ENCODE data around the gene ADI1.

DNA sequence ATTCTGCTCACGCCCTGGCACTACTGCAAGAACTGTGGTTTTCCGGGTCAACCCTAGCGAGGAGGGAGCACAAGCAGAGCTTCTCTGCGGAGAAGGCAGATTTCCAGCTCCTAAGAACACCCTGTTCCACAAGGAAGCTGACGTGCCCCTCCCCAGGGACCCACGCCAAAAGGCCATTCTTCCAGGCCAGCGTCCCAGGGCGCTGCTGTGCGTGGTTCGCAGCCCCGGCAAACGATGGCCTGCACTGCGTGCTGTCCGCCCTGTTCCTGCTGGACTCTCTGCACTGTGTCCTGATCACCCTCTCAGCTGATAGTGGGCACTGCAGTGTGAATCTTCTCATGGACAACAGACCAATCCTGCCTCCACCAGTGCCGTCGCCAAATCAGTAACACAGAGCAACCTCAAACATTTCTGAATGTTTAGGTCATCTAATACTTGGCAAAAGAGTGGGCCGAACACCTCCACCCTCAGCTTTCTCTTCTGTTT lies 49.1 kb downstream of the ADI1 start:
- no peak for TF ChIP-seq POLR2A (IDR thresholded peaks at IDR 0.05)
- TF ChIP-seq, protein P1, sequence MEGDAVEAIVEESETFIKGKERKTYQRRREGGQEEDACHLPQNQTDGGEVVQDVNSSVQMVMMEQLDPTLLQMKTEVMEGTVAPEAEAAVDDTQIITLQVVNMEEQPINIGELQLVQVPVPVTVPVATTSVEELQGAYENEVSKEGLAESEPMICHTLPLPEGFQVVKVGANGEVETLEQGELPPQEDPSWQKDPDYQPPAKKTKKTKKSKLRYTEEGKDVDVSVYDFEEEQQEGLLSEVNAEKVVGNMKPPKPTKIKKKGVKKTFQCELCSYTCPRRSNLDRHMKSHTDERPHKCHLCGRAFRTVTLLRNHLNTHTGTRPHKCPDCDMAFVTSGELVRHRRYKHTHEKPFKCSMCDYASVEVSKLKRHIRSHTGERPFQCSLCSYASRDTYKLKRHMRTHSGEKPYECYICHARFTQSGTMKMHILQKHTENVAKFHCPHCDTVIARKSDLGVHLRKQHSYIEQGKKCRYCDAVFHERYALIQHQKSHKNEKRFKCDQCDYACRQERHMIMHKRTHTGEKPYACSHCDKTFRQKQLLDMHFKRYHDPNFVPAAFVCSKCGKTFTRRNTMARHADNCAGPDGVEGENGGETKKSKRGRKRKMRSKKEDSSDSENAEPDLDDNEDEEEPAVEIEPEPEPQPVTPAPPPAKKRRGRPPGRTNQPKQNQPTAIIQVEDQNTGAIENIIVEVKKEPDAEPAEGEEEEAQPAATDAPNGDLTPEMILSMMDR (IDR thresholded peaks at IDR 0.05 in 8 of 11, conservative IDR thresholded peaks at IDR 0.05 in 3 of 11), result no peak

All from spleen (tissue), 7 donors.